Neural crest cell (in vitro differentiated cells): Measurements from ENCODE around the gene IRS1. TPM values are rescaled to one million over a fixed set of nuclear protein-coding genes. Genes with fewer than 3 reads are reported as not detected.

Experiments used
- DNase-seq: peaks from one replicate; pipeline ENCODE4 v3.0.0; 2021; ENCODE audit warnings: low read depth, mixed read lengths, low spot score
- H3K27ac Mint-ChIP-seq: one replicate; pipeline ENCODE4 v1.8.0; 2021; ENCODE audit warnings: mild to moderate bottlenecking, mixed read lengths; ENCODE audit not compliant: unreplicated experiment
- H3K27me3 Mint-ChIP-seq: 2 replicates; pipeline ENCODE4 v1.8.0; 2021; ENCODE audit warnings: low read depth, mild to moderate bottlenecking, mixed read lengths
- H3K36me3 Mint-ChIP-seq: 2 replicates; pipeline ENCODE4 v1.8.0; 2021; ENCODE audit warnings: low read depth, mild to moderate bottlenecking, mixed read lengths
- H3K4me1 Mint-ChIP-seq: 2 replicates; pipeline ENCODE4 v1.8.0; 2021; ENCODE audit warnings: mixed read lengths
- H3K4me3 Mint-ChIP-seq: one replicate; pipeline ENCODE4 v1.8.0; 2021; ENCODE audit warnings: mild to moderate bottlenecking, mixed read lengths
- H3K9me3 Mint-ChIP-seq: 2 replicates; pipeline ENCODE4 v1.8.0; 2021; ENCODE audit warnings: mixed read lengths
- CTCF ChIP-seq: fragments of 200-600 bp; sonication (generic); conservative IDR thresholded peaks from 2 replicates; pipeline ENCODE4 v1.5.0; 2021; ENCODE audit warnings: antibody characterized with exemption, mild to moderate bottlenecking
- total RNA-seq: library from RNA; stranded (reverse); gene quantifications from 2 replicates; pipeline ENCODE4 v1.2.1, GENCODE V29; 2021

Gene IRS1
- total RNA-seq, 1 donor from 2014 or later: 15.1 TPM

- H3K36me3 Mint-ChIP-seq: peaks cover 21% of the 10 kb centered on the region
- no peaks in the 10 kb centered on the region for H3K27me3 Mint-ChIP-seq
- H3K4me1 Mint-ChIP-seq: peaks cover 58% of the 10 kb centered on the region
- H3K9me3 Mint-ChIP-seq: peaks cover 7% of the 10 kb centered on the region
- no peak for TF ChIP-seq CTCF
- no peak for DNase-seq
- no peak overlapping the region for H3K4me3 Mint-ChIP-seq
- H3K27ac Mint-ChIP-seq: no peak overlapping the region
These were observed 15.7 kb downstream of the IRS1 start for GRCh38 chr2:226783885-226784284.

GRCh38 chr2:226782092-226782713, 17.4 kb downstream of the IRS1 start:
- Mint-ChIP-seq H3K36me3 (peaks cover 29% of the 10 kb centered on the region), H3K4me1 (peaks cover 42% of the 10 kb centered on the region), H3K27ac (no peak overlapping the region)

GRCh38 chr2:226780431-226780830, 19.2 kb downstream of the IRS1 start:
- peaks cover 13% of the 10 kb centered on the region for H3K9me3 Mint-ChIP-seq
- no peak for TF ChIP-seq CTCF
- H3K4me1 Mint-ChIP-seq: peaks cover 36% of the 10 kb centered on the region
- H3K4me3 Mint-ChIP-seq: no peak overlapping the region
- no peak overlapping the region for H3K27ac Mint-ChIP-seq
- peaks cover 26% of the 10 kb centered on the region for H3K36me3 Mint-ChIP-seq
- no peak for DNase-seq
- H3K27me3 Mint-ChIP-seq: no peaks in the 10 kb centered on the region

More at GRCh38 chr2:226782092-226782713, 17.4 kb downstream of the IRS1 start:
- Mint-ChIP-seq H3K27me3 (no peaks in the 10 kb centered on the region), H3K9me3 (peaks cover 11% of the 10 kb centered on the region), H3K4me3 (no peak overlapping the region)
- DNase-seq: no peak
- TF ChIP-seq CTCF: no peak

- TF ChIP-seq CTCF: no peak
- peaks cover 34% of the 10 kb centered on the region for H3K36me3 Mint-ChIP-seq
- peaks cover 45% of the 10 kb centered on the region for H3K4me1 Mint-ChIP-seq
- H3K4me3 Mint-ChIP-seq: no peak overlapping the region
- H3K27me3 Mint-ChIP-seq: no peaks in the 10 kb centered on the region
- H3K9me3 Mint-ChIP-seq: peaks cover 15% of the 10 kb centered on the region
- DNase-seq: no peak
- no peak overlapping the region for H3K27ac Mint-ChIP-seq
These were observed 22.0 kb downstream of the IRS1 start for GRCh38 chr2:226777611-226778010.

- H3K27me3 Mint-ChIP-seq: no peaks in the 10 kb centered on the region
- TF ChIP-seq CTCF: no peak
- no peak for DNase-seq
- H3K4me3 Mint-ChIP-seq: no peak overlapping the region
- peaks cover 41% of the 10 kb centered on the region for H3K4me1 Mint-ChIP-seq
- peaks cover 32% of the 10 kb centered on the region for H3K36me3 Mint-ChIP-seq
- peaks cover 15% of the 10 kb centered on the region for H3K9me3 Mint-ChIP-seq
- H3K27ac Mint-ChIP-seq: no peak overlapping the region
These were observed 23.5 kb downstream of the IRS1 start for GRCh38 chr2:226776104-226776503.
